ENCODE data around the gene CACNA1H.

Gene CACNA1H

GRCh38 chr16:1151424-1152122 lies 1.3 kb upstream of the CACNA1H start:
- TF ChIP-seq CTCF (IDR thresholded peaks at IDR 0.05; ENCODE audit: low read depth, low read length, missing control alignments), result no peak
- no peak for DNase-seq (ENCODE audit: low read depth)
- H3K4me3 ChIP-seq (ENCODE audit: low read depth, low read length), result no peak overlapping the region

- no peak for TF ChIP-seq CTCF (IDR thresholded peaks at IDR 0.05; ENCODE audit: low read depth, low read length, missing control alignments)
Measured at GRCh38 chr16:1152123-1152638, 725 bp upstream of the CACNA1H start.

GRCh38 chr16:1153480-1154160 lies 714 bp downstream of the CACNA1H start:
- H3K4me3 ChIP-seq (ENCODE audit: low read depth, low read length), result no peak overlapping the region
- DNase-seq (ENCODE audit: low read depth), result no peak
- TF ChIP-seq CTCF (IDR thresholded peaks at IDR 0.05; ENCODE audit: low read depth, low read length, missing control alignments), result no peak

More at GRCh38 chr16:1152123-1152638, 725 bp upstream of the CACNA1H start:
- DNase-seq (ENCODE audit: low read depth), result no peak
- no peak overlapping the region for H3K4me3 ChIP-seq (ENCODE audit: low read depth, low read length)

GRCh38 chr16:1154291-1154886 lies 1.5 kb downstream of the CACNA1H start:
- no peak overlapping the region for H3K4me3 ChIP-seq (ENCODE audit: low read depth, low read length)
- no peak for TF ChIP-seq CTCF (IDR thresholded peaks at IDR 0.05; ENCODE audit: low read depth, low read length, missing control alignments)
- no peak for DNase-seq (ENCODE audit: low read depth)

GRCh38 chr16:1154887-1155331 lies 2.0 kb downstream of the CACNA1H start:
- no peak overlapping the region for H3K4me3 ChIP-seq (ENCODE audit: low read depth, low read length)
- DNase-seq (ENCODE audit: low read depth), result no peak
- no peak for TF ChIP-seq CTCF (IDR thresholded peaks at IDR 0.05; ENCODE audit: low read depth, low read length, missing control alignments)

GRCh38 chr16:1155353-1156054 lies 2.6 kb downstream of the CACNA1H start:
- DNase-seq (ENCODE audit: low read depth), result no peak
- no peak for TF ChIP-seq CTCF (IDR thresholded peaks at IDR 0.05; ENCODE audit: low read depth, low read length, missing control alignments)
- H3K4me3 ChIP-seq (ENCODE audit: low read depth, low read length), result no peak overlapping the region

All from GM12864 (cell line).